ENCODE measurements around the gene EDDM3A. TPM values are rescaled to one million over a fixed set of nuclear protein-coding genes. Genes with fewer than 3 reads are reported as not detected.

Gene EDDM3A
- total RNA-seq, 2 experiments from 2014 or later = not detected

DNA sequence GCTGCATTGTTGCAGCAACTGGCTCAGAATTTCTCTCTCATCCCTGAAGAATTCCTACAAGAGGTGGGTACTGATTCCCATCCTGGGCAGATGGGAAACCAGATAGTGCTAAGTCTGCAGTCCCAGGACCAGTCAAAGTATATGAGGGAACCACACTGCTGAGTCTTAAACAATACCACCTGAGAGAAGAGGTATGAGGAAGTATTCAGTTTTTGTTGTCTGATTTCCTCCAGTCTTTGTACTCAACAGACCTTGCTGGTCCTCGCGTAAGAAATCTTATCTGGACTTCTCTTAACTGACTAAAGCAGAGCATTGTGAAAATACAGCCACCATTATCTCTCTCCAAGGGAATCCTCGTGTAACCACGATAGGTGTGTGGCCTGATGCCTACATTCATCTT, 3.6 kb upstream of the EDDM3A start:
- Mint-ChIP-seq H3K27me3 (peaks cover 7% of the 10 kb centered on the region), H3K27ac (no peak overlapping the region), H3K9me3 (no peaks in the 10 kb centered on the region), H3K4me1 (ENCODE audit: low read depth) (no peaks in the 10 kb centered on the region), H3K36me3 (ENCODE audit: low read depth) (no peaks in the 10 kb centered on the region), H3K4me3 (no peak overlapping the region)
- intact Hi-C loops (cut with micrococcal nuclease) = no loop called here
- ChIA-PET CTCF (no interaction called here), POLR2A (no interaction called here)
- no peak for DNase-seq
- TF ChIP-seq, protein P1, sequence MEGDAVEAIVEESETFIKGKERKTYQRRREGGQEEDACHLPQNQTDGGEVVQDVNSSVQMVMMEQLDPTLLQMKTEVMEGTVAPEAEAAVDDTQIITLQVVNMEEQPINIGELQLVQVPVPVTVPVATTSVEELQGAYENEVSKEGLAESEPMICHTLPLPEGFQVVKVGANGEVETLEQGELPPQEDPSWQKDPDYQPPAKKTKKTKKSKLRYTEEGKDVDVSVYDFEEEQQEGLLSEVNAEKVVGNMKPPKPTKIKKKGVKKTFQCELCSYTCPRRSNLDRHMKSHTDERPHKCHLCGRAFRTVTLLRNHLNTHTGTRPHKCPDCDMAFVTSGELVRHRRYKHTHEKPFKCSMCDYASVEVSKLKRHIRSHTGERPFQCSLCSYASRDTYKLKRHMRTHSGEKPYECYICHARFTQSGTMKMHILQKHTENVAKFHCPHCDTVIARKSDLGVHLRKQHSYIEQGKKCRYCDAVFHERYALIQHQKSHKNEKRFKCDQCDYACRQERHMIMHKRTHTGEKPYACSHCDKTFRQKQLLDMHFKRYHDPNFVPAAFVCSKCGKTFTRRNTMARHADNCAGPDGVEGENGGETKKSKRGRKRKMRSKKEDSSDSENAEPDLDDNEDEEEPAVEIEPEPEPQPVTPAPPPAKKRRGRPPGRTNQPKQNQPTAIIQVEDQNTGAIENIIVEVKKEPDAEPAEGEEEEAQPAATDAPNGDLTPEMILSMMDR (IDR thresholded peaks at IDR 0.05) = no peak
- ATAC-seq = no peak

DNA sequence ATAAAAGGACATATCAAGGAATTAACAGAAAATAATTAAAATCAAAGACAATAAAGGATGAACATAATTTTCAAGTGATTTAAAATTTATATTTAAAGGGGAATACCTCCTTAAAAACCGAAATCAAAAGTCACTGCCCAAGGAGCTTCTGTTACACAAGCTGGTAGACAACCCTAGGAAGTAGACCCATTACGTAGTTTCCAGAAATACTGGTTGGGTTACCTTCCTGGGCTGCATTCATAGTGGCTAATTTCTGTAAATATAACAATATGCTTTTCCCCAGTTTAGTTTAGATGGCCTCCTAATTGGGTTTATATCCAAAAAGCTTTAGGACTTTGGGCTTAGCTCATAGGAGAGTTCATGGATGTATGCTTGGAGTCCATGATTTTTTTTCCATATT, 2.1 kb upstream of the EDDM3A start:
- DNase-seq = no peak
- intact Hi-C loops (cut with micrococcal nuclease) = no loop called here
- H3K4me1 Mint-ChIP-seq (ENCODE audit: low read depth) = no peaks in the 10 kb centered on the region

DNA sequence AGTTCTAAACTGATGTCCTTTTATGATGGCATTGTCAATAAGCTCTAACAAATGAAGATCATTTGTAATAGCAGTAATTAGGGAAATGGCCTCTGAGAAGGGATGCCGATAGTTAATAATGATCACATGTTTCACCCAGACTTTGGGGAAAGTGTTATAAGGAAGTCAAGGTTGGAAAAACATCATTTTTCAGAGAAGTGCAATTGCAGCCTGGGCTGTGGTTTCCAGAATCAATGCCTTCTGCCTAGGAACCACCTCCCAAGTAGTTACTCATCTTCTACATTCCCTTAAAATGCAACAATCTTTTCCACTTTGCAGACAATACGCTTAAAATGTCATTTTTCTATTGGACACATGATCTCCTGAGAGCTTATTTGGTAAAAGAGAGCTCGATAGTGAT, 879 bp downstream of the EDDM3A start:
- no peak overlapping the region for H3K4me3 Mint-ChIP-seq
- ATAC-seq (no peak), DNase-seq (no peak)
- H3K36me3 Mint-ChIP-seq (ENCODE audit: low read depth) = no peaks in the 10 kb centered on the region
- ChIA-PET POLR2A (no interaction called here), CTCF (interaction anchor here (1.4 to 1.9 kb wide), 2 partner anchors 11 to 12 kb away, joined by 3 to 5 read pairs; no protein-coding TSS in a partner anchor)
- intact Hi-C loops (cut with micrococcal nuclease) = no loop called here
- peaks cover 1% of the 10 kb centered on the region for H3K9me3 Mint-ChIP-seq
- TF ChIP-seq, protein P1 (IDR thresholded peaks at IDR 0.05) = no peak
- H3K27ac Mint-ChIP-seq = no peak overlapping the region
- peaks cover 5% of the 10 kb centered on the region for H3K27me3 Mint-ChIP-seq
- no peaks in the 10 kb centered on the region for H3K4me1 Mint-ChIP-seq (ENCODE audit: low read depth)

More for the DNA sequence above, 2.1 kb upstream of the EDDM3A start:
- Mint-ChIP-seq H3K27me3 (peaks cover 6% of the 10 kb centered on the region), H3K27ac (no peak overlapping the region), H3K36me3 (ENCODE audit: low read depth) (no peaks in the 10 kb centered on the region), H3K9me3 (no peaks in the 10 kb centered on the region), H3K4me3 (no peak overlapping the region)
- no peak for ATAC-seq
- ChIA-PET POLR2A (no interaction called here), CTCF (interaction anchor here (1.2 to 1.4 kb wide), 2 partner anchors 14 to 130 kb away, joined by 3 to 5 read pairs; no protein-coding TSS in a partner anchor)
- TF ChIP-seq, protein P1 (IDR thresholded peaks at IDR 0.05) = no peak

DNA sequence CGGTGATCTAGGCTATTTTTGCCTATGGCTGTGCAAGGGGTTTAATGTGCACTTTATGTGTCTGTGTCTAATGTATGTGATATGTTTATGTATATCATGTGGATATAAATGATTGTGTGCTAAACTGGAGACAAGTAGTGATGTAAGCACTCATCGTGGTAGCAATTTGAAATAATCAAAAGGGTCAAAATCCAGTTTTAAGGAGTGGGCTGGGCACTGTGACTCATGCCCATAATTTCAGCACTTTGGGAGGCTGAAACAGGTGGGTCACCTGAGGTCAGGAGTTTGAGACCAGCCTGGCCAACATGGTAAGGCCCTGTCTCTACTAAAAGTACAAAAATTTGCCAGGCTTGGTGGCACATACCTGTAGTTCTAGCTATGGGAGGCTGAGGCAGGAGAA, 2.8 kb downstream of the EDDM3A start:
- CTCF ChIA-PET = interaction anchor here (1.9 kb wide), 1 partner anchor 10 kb away, joined by 5 read pairs; no protein-coding TSS in a partner anchor

DNA sequence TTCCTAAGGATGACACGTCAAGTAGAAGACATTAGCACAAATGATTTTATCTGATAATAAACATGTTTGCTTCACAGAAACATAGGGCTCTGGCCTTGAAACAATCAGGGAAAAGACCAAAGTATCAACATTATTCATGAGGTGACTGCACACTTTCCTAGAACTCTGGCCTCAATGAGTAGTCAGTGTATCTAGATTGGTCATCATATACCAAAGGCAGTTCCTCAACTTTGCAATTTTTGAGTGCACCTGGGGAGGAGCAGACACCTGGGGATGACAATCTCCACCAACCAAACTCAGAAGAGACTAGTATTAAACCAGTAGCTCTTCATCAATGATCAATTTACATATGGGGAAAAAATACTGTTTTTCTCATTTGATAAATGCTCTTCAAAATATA, 4.5 kb downstream of the EDDM3A start:
- DNase-seq = no peak
- peaks cover 12% of the 10 kb centered on the region for H3K9me3 Mint-ChIP-seq
- intact Hi-C loops (cut with micrococcal nuclease) = no loop called here
- peaks cover 5% of the 10 kb centered on the region for H3K27me3 Mint-ChIP-seq
- POLR2A ChIA-PET = no interaction called here
- no peaks in the 10 kb centered on the region for H3K36me3 Mint-ChIP-seq (ENCODE audit: low read depth)
- ATAC-seq = no peak
- no peak overlapping the region for H3K4me3 Mint-ChIP-seq
- H3K27ac Mint-ChIP-seq = no peak overlapping the region
- no peaks in the 10 kb centered on the region for H3K4me1 Mint-ChIP-seq (ENCODE audit: low read depth)
- TF ChIP-seq, protein P1 (IDR thresholded peaks at IDR 0.05) = no peak
- CTCF ChIA-PET = no interaction called here

More for the DNA sequence above, 2.8 kb downstream of the EDDM3A start:
- intact Hi-C loops (cut with micrococcal nuclease) = no loop called here
- no peak overlapping the region for H3K27ac Mint-ChIP-seq
- peaks cover 5% of the 10 kb centered on the region for H3K27me3 Mint-ChIP-seq
- TF ChIP-seq, protein P1 (IDR thresholded peaks at IDR 0.05) = no peak
- no peak overlapping the region for H3K4me3 Mint-ChIP-seq
- POLR2A ChIA-PET = no interaction called here
- H3K36me3 Mint-ChIP-seq (ENCODE audit: low read depth) = no peaks in the 10 kb centered on the region
- DNase-seq (no peak), ATAC-seq (no peak)
- no peaks in the 10 kb centered on the region for H3K4me1 Mint-ChIP-seq (ENCODE audit: low read depth)
- peaks cover 12% of the 10 kb centered on the region for H3K9me3 Mint-ChIP-seq

Measured in activated CD8-positive, alpha-beta T cell treated with anti-CD3 and anti-CD28 coated beads for 36 hours (primary cell).